HepG2 (cell line): ENCODE results near the gene ERRFI1. TPM values are rescaled to one million over a fixed set of nuclear protein-coding genes. Genes with fewer than 3 reads are reported as not detected.
A peak's percentile ranks its signal among the peaks of the same experiment; 100 is the strongest.

ENCODE experiments used
- ARHGAP35 ChIP-seq: sonication (generic); formaldehyde crosslinking; IDR thresholded peaks from 2 replicates; pipeline ENCODE4 v1.9.0; 2022; ENCODE audit warnings: mild to moderate bottlenecking, inconsistent platforms, moderate library complexity, missing genetic modification reagents, borderline replicate concordance
- FIP1L1 ChIP-seq: fragments of 200-400 bp; formaldehyde crosslinking; IDR thresholded peaks from 2 replicates; pipeline ENCODE4 v1.6.1; 2018; ENCODE audit warnings: low read depth, mild to moderate bottlenecking, low read length, moderate library complexity, borderline replicate concordance; ENCODE audit not compliant: insufficient read depth
- GATA4 ChIP-seq: sonication (generic); IDR thresholded peaks from 2 replicates; pipeline ENCODE4 v1.6.1; 2016; ENCODE audit warnings: antibody characterized with exemption, low read depth, borderline replicate concordance
- GPBP1L1 ChIP-seq: sonication (generic); formaldehyde crosslinking; IDR thresholded peaks from 2 replicates; pipeline ENCODE4 v1.5.0; 2020; ENCODE audit warnings: mild to moderate bottlenecking, missing genetic modification reagents
- HBP1 ChIP-seq: IDR thresholded peaks from 2 replicates; pipeline ENCODE4 v1.6.1; 2016; ENCODE audit warnings: low read depth, control low read depth
- KAT7 ChIP-seq: IDR thresholded peaks from 2 replicates; pipeline ENCODE4 v1.6.1; 2018; ENCODE audit warnings: borderline replicate concordance, missing compliant biosample characterization
- KLF6 ChIP-seq: IDR thresholded peaks from 2 replicates; pipeline ENCODE4 v1.8.0; 2016; ENCODE audit warnings: missing biosample characterization, missing genetic modification reagents
- PAF1 ChIP-seq: IDR thresholded peaks from 2 replicates; pipeline ENCODE4 v1.6.1; 2016; ENCODE audit warnings: missing genetic modification reagents, missing compliant biosample characterization
- POLR2AphosphoS2 ChIP-seq: IDR thresholded peaks from 2 replicates; pipeline ENCODE4 v1.6.1; 2011; ENCODE audit warnings: low read depth, low read length, improper control_type of control experiment
- POLR2G ChIP-seq: fragments of 200-400 bp; formaldehyde crosslinking; IDR thresholded peaks from 2 replicates; pipeline ENCODE4 v1.6.1; 2018; ENCODE audit warnings: mild to moderate bottlenecking, low read depth, low read length, moderate library complexity
- RAD21 ChIP-seq: fragments of 450-650 bp; formaldehyde crosslinking; IDR thresholded peaks from 2 replicates; pipeline ENCODE4 v1.5.0; 2020; ENCODE audit warnings: mild to moderate bottlenecking
- RNF2 ChIP-seq: fragments of 450-650 bp; conservative IDR thresholded peaks from 2 replicates; pipeline ENCODE4 v1.6.1; 2016; ENCODE audit warnings: low read depth
- SKI ChIP-seq: fragments of 450-650 bp; IDR thresholded peaks from one replicate; pipeline ENCODE4 v1.6.1; 2018; ENCODE audit warnings: mild to moderate bottlenecking; ENCODE audit not compliant: partially characterized antibody
- ZBTB21 ChIP-seq: sonication (generic); formaldehyde crosslinking; IDR thresholded peaks from 2 replicates; pipeline ENCODE4 v1.4.0; 2020; ENCODE audit warnings: missing genetic modification reagents
- ZFP41 ChIP-seq: sonication (generic); formaldehyde crosslinking; IDR thresholded peaks from 2 replicates; pipeline ENCODE4 v1.4.0; 2020; ENCODE audit warnings: mild to moderate bottlenecking, missing genetic modification reagents, borderline replicate concordance
- ZFY ChIP-seq: sonication (generic); formaldehyde crosslinking; IDR thresholded peaks from 2 replicates; pipeline ENCODE4 v1.4.0; 2020; ENCODE audit warnings: missing genetic modification reagents
- ZGPAT ChIP-seq: IDR thresholded peaks from 2 replicates; pipeline ENCODE4 v1.6.1; 2016; ENCODE audit warnings: mild to moderate bottlenecking
- ZNF138 ChIP-seq: sonication (generic); formaldehyde crosslinking; IDR thresholded peaks from 2 replicates; pipeline ENCODE4 v1.5.0; 2020; ENCODE audit warnings: mild to moderate bottlenecking, low read depth, missing genetic modification reagents
- ZNF441 ChIP-seq: sonication (generic); formaldehyde crosslinking; IDR thresholded peaks from 2 replicates; pipeline ENCODE4 v1.7.0; 2021; ENCODE audit warnings: missing genetic modification reagents, borderline replicate concordance
- ZNF644 ChIP-seq: IDR thresholded peaks from 2 replicates; pipeline ENCODE4 v1.6.1; 2016; ENCODE audit warnings: low read depth
- ZNF7 ChIP-seq: IDR thresholded peaks from 2 replicates; pipeline ENCODE4 v1.6.1; 2016; ENCODE audit warnings: missing biosample characterization, missing genetic modification reagents
- ZNF839 ChIP-seq: sonication (generic); formaldehyde crosslinking; IDR thresholded peaks from 2 replicates; pipeline ENCODE4 v1.4.0; 2020; ENCODE audit warnings: missing genetic modification reagents, mild to moderate bottlenecking, borderline replicate concordance
- polyA plus RNA-seq, 8 experiments: library from polyadenylated mRNA; depleted of rRNA in 3 of 8; stranded (reverse) in 7 of 8; unstranded in 1 of 8; fragments of >200 nt; fragmentation: Illumina TruSeq in 4 of 8; extraction: Trizol in 4 of 8; gene quantifications; 2 replicates each; pipeline versions ENCODE4 v1.2.1 to v1.2.3, GENCODE V29; 2011 to 2016; ENCODE audit warnings: low read depth in 4 of 8, missing spikeins in 1 of 8, mixed read lengths in 1 of 8; ENCODE audit not compliant: insufficient read depth in 1 of 8
- total RNA-seq, 5 experiments: library from RNA; depleted of rRNA; stranded (reverse); fragments of >200 nt; fragmentation: Illumina TruSeq; extraction: Trizol; gene quantifications; 2 replicates each; pipeline ENCODE4 v1.2.3, GENCODE V29; 2016; ENCODE audit warnings: low read depth in 1 of 5

ERRFI1 gene
- total and polyA plus RNA-seq, 2 of the 13 experiments (the other 11 are each of a cell fraction or from before 2014, with no cell fraction given): 84.4 to 753 TPM

GRCh38 chr1:8018492-8019228 is 7.4 kb downstream of the ERRFI1 start (continued):
- TF ChIP-seq ZGPAT (CRISPR knock-in tag) (0 out of 2 replicates have a peak, but pooled peaks have one; percentile 14), ZNF441 (no peak), PAF1 (peak; percentile 83), ZNF644 (CRISPR knock-in tag) (no peak), ARHGAP35 (CRISPR knock-in tag) (no peak), GPBP1L1 (no peak), RAD21 (no peak), ZBTB21 (CRISPR knock-in tag) (no peak), RNF2 (no peak), ZNF7 (CRISPR knock-in tag) (no peak), ZFP41 (CRISPR knock-in tag) (no peak), HBP1 (0 out of 2 replicates have a peak, but pooled peaks have one; percentile 30), ZFY (CRISPR knock-in tag) (0 out of 2 replicates have a peak, but pooled peaks have one; percentile 12), FIP1L1 (no peak), GATA4 (0 out of 2 replicates have a peak, but pooled peaks have one; percentile 19), KLF6 (CRISPR knock-in tag) (0 out of 2 replicates have a peak, but pooled peaks have one; percentile 9), POLR2G (peak; percentile 52; the same call in 1 of the 2 replicates), KAT7 (0 out of 2 replicates have a peak, but pooled peaks have one; percentile 59), ZNF839 (no peak), POLR2AphosphoS2 (no peak), SKI (no peak), ZNF138 (CRISPR knock-in tag) (no peak)
